Breast epithelium (tissue), 4 donors: Measurements from ENCODE around the gene TCF4. TPM values are rescaled to one million over a fixed set of nuclear protein-coding genes. Genes with fewer than 3 reads are reported as not detected.

Experiments
- DNase-seq, 2 donors: peaks; one replicate each; pipeline ENCODE4 v3.0.0-alpha.2; 2019; ENCODE audit warnings: low spot score in 2 of 2
- H3K27ac ChIP-seq, 2 donors: fragments of 200-600 bp; sonication (generic) in 1 of 2; one replicate each; pipeline ENCODE4 v1.5.1; 2016 to 2019; ENCODE audit warnings: mild to moderate bottlenecking in 1 of 2
- H3K27me3 ChIP-seq, 2 donors: fragments of 200-600 bp; sonication (generic) in 1 of 2; one replicate each; pipeline versions ENCODE4 v1.5.1 to v1.6.0; 2017 to 2019; ENCODE audit warnings: control low read depth in 1 of 2, mild to moderate bottlenecking in 1 of 2
- H3K36me3 ChIP-seq: fragments of 200-600 bp; one replicate; pipeline ENCODE4 v1.5.1; 2019
- H3K4me1 ChIP-seq, 2 donors: fragments of 200-600 bp; sonication (generic); one replicate each; pipeline ENCODE4 v1.5.1; 2016 to 2019; ENCODE audit warnings: control low read depth in 1 of 2
- H3K4me3 ChIP-seq, 3 donors: fragments of 200-600 bp; sonication (generic); 1 replicate in 2 of 3; 2 replicates in 1 of 3; pipeline ENCODE4 v1.5.1; 2016 to 2019; ENCODE audit warnings: mild to moderate bottlenecking in 3 of 3, moderate library complexity in 2 of 3
- H3K9me3 ChIP-seq, 2 donors: fragments of 200-600 bp; sonication (generic) in 1 of 2; one replicate each; pipeline ENCODE4 v1.5.1; 2016 to 2019; ENCODE audit warnings: control low read depth in 1 of 2
- CTCF ChIP-seq, 3 donors: fragments of 450-650 bp; IDR thresholded peaks; one replicate each; pipeline ENCODE4 v1.5.1; 2016 to 2017; ENCODE audit warnings: antibody characterized with exemption in 3 of 3, mild to moderate bottlenecking in 3 of 3, moderate library complexity in 3 of 3
- POLR2A ChIP-seq: fragments of 450-650 bp; IDR thresholded peaks from one replicate; pipeline ENCODE4 v1.6.1; 2016; ENCODE audit warnings: antibody characterized with exemption, mild to moderate bottlenecking, moderate library complexity
- POLR2AphosphoS5 ChIP-seq, 3 donors: sonication (generic); formaldehyde crosslinking; IDR thresholded peaks; one replicate each; pipeline ENCODE4 v1.6.1; 2017; ENCODE audit warnings: antibody characterized with exemption in 3 of 3
- intact Hi-C: fragments of 100-400 bp; cut with DNase I; formaldehyde crosslinking; loops from one replicate; pipeline ENCODE4 v1.15.1; 2023; ENCODE audit warnings: low total_unique reads
- total RNA-seq, 3 donors: library from RNA; depleted of rRNA; stranded (reverse); fragments of >200 nt; gene quantifications; one replicate each; pipeline ENCODE4 v1.1.0, GENCODE V29; 2016

TCF4 gene
- total RNA-seq, 3 donors from 2014 or later = 79.6 to 133 (median 114) TPM

- peaks cover 0 to 2% of the 10 kb centered on the region in 2 donors for H3K4me1 ChIP-seq
- no peaks in the 10 kb centered on the region for H3K9me3 ChIP-seq
- H3K4me3 ChIP-seq = no peak overlapping the region
- no peak for DNase-seq
- TF ChIP-seq POLR2A = no peak
- TF ChIP-seq POLR2AphosphoS5 (IDR thresholded peaks at IDR 0.05) = no peak
- no peak for TF ChIP-seq CTCF (IDR thresholded peaks at IDR 0.05)
- H3K27me3 ChIP-seq = no peaks in the 10 kb centered on the region
- no peak overlapping the region for H3K27ac ChIP-seq
- intact Hi-C loops = no loop called here
- H3K36me3 ChIP-seq = no peaks in the 10 kb centered on the region
These were observed 348.3 kb downstream of the TCF4 start for GRCh38 chr18:55239740-55240139.

- DNase-seq = no peak
- Histone ChIP-seq H3K4me1 (no peaks in the 10 kb centered on the region), H3K36me3 (no peaks in the 10 kb centered on the region), H3K4me3 (no peak overlapping the region), H3K27ac (no peak overlapping the region), H3K27me3 (no peaks in the 10 kb centered on the region), H3K9me3 (no peaks in the 10 kb centered on the region)
- no peak for TF ChIP-seq CTCF (IDR thresholded peaks at IDR 0.05)
- no peak for TF ChIP-seq POLR2A
- TF ChIP-seq POLR2AphosphoS5 (IDR thresholded peaks at IDR 0.05) = no peak
- intact Hi-C loops = no loop called here
These were observed 350.3 kb downstream of the TCF4 start for GRCh38 chr18:55237660-55238059.

- TF ChIP-seq POLR2AphosphoS5 (IDR thresholded peaks at IDR 0.05) (no peak), CTCF (IDR thresholded peaks at IDR 0.05) (no peak), POLR2A (no peak)
- Histone ChIP-seq H3K27me3 (no peaks in the 10 kb centered on the region), H3K27ac (no peak overlapping the region), H3K4me3 (no peak overlapping the region), H3K36me3 (no peaks in the 10 kb centered on the region), H3K9me3 (no peaks in the 10 kb centered on the region), H3K4me1 (no peaks in the 10 kb centered on the region)
- no peak for DNase-seq
- intact Hi-C loops = no loop called here
These were observed 351.7 kb downstream of the TCF4 start for GRCh38 chr18:55236150-55236931.

GRCh38 chr18:55235094-55235461 lies 352.9 kb downstream of the TCF4 start:
- H3K4me1 ChIP-seq = no peaks in the 10 kb centered on the region
- H3K4me3 ChIP-seq = peak overlapping the region in 1 of 3 donors; percentile 39
- H3K9me3 ChIP-seq = no peaks in the 10 kb centered on the region
- DNase-seq = no peak
- intact Hi-C loops = no loop called here
- TF ChIP-seq POLR2A = no peak
- no peak for TF ChIP-seq POLR2AphosphoS5 (IDR thresholded peaks at IDR 0.05)
- TF ChIP-seq CTCF (IDR thresholded peaks at IDR 0.05) = no peak
- no peaks in the 10 kb centered on the region for H3K27me3 ChIP-seq
- H3K36me3 ChIP-seq = no peaks in the 10 kb centered on the region
- H3K27ac ChIP-seq = peak overlapping the region in 1 of 2 donors; percentile 48

GRCh38 chr18:55234366-55235093 lies 353.5 kb downstream of the TCF4 start:
- Histone ChIP-seq H3K27ac (peak overlapping the region in 1 of 2 donors; percentile 48), H3K4me3 (peak overlapping the region in 1 of 3 donors; percentile 39)
- intact Hi-C loops = no loop called here

More at GRCh38 chr18:55234366-55235093, 353.5 kb downstream of the TCF4 start:
- Histone ChIP-seq H3K27me3 (no peaks in the 10 kb centered on the region), H3K9me3 (no peaks in the 10 kb centered on the region), H3K36me3 (no peaks in the 10 kb centered on the region), H3K4me1 (no peaks in the 10 kb centered on the region)
- TF ChIP-seq POLR2AphosphoS5 (IDR thresholded peaks at IDR 0.05) = no peak
- peak; percentile 29 to 79 (median 63) for TF ChIP-seq CTCF (IDR thresholded peaks at IDR 0.05)
- peak; percentile 63 to 64 for DNase-seq
